Retinal pigment epithelial cell (primary cell): Measurements from ENCODE around the gene KRI1.

ENCODE experiments used
- DNase-seq: peaks from one replicate; pipeline ENCODE4 v3.0.0-alpha.2; 2010; ENCODE audit warnings: low read depth
- H3K4me3 ChIP-seq: 2 replicates; pipeline ENCODE4 v1.5.1; 2011; ENCODE audit warnings: mild to moderate bottlenecking, low read length, control low read depth, moderate library complexity
- TF ChIP-seq, protein P1 (sequence below): conservative IDR thresholded peaks from 2 replicates; pipeline ENCODE4 v1.5.1; 2011; ENCODE audit warnings: low read depth, low read length, control low read depth, inconsistent platforms

Gene KRI1

DNA sequence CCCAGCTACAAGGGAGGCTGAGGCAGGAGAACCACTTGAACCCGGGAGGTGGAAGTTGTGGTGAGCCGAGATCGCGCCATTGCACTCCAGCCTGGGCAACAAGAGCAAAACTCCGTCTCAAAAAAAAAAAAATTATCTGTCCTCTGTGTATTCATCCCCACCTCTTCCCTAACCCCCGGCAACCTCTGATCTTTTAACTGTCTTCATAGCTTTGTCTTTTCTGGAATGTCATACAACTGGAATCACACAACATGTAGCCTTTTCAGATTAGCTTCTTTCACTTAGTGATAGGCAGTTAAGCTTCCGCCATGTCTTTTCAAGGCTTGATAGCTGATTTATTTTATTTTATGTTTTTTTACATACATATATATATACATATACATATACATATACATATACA lies 40.2 kb downstream of the KRI1 start:
- H3K4me3 ChIP-seq, result no peak overlapping the region
- TF ChIP-seq, protein P1, sequence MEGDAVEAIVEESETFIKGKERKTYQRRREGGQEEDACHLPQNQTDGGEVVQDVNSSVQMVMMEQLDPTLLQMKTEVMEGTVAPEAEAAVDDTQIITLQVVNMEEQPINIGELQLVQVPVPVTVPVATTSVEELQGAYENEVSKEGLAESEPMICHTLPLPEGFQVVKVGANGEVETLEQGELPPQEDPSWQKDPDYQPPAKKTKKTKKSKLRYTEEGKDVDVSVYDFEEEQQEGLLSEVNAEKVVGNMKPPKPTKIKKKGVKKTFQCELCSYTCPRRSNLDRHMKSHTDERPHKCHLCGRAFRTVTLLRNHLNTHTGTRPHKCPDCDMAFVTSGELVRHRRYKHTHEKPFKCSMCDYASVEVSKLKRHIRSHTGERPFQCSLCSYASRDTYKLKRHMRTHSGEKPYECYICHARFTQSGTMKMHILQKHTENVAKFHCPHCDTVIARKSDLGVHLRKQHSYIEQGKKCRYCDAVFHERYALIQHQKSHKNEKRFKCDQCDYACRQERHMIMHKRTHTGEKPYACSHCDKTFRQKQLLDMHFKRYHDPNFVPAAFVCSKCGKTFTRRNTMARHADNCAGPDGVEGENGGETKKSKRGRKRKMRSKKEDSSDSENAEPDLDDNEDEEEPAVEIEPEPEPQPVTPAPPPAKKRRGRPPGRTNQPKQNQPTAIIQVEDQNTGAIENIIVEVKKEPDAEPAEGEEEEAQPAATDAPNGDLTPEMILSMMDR, result no peak
- no peak for DNase-seq

DNA sequence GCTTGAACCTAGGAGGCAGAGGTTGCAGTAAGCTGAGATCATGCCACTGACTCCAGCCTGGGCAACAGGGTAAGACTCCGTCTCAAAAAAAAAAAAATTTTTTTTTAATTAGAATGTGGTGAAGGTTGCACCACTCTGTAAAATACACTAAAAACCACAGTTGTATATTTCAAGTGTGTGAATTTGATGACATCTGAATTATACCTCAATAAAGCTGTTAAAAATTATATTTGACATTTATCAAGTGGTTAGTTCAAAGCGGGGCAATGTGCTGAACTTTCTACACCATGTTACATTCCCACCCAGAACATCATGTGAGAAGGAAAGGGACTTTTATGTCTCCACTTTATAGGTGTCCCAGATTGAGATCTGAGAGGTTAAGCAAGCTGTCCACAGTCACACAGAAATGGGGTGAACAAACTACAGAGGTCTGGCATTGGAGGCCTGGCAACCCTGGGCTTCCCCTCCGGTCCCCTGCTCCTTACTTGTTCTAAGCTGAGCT lies 42.6 kb downstream of the KRI1 start:
- TF ChIP-seq, protein P1, result no peak
- DNase-seq, result no peak
- H3K4me3 ChIP-seq, result no peak overlapping the region

DNA sequence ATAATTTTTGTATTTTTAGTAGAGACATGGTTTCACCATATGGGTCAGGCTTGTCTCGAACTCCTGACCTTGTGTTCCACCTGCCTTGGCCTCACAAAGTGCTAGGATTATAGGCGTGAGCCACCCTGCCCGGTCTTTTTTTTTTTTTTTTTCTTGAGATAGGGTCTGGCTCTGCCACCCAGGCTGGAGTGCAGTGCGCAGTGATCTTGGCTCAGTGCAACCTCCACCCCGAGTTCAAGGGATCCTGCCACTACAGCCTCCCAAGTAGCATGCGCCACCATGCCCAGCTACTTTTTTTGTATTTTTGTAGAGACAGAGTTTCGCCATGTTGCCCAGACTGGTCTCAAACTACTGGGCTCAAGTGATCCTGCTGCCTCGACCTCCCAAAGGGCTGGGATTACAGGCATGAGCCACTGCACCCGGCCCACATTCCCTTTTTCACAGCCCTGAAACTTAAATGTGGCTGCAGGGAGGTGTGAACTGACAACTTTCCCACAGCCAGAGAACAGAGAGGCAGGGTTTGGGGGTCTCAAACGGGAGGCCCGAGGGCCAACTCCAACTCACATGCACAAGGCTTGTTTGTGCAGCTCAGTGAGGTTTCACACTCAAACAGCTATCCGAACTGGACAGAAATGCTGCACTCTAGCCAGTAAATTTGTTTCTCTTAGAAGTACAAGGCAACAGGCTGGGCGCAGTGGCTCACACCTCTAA lies 44.2 kb downstream of the KRI1 start:
- no peak overlapping the region for H3K4me3 ChIP-seq
- TF ChIP-seq, protein P1, result no peak
- DNase-seq, result no peak

DNA sequence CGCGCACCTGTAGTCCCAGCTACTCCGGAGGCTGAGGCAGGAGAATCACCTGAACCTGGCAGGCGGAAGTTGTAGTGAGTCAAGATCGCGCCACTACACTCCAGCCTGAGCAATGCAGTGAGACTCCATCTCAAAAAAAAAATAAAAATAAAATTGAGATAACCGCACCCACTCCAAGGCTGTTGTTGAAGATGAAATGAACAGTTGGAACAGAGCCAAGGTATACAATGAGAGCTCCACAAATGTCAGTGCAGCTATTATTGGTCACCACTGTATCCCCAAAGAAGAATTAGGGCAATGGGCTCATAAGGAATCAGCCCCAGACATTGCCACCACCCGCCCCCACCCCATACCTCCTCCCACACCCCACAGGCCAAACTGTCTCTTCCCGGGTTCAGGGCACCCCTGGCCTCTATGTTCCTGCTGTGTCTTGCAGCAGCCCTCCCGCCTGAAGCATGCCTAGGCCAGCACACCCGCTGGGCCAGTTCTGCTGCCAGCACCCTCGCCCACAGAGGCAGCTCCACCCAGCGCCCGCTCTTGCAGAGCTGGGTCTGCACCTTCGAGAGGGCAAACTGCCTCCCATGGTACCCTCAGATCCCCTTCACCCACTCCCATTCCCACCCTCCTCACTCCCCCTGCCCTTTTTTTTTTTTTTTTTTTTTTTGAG lies 45.0 kb downstream of the KRI1 start:
- TF ChIP-seq, protein P1, result no peak
- DNase-seq, result no peak
- H3K4me3 ChIP-seq, result no peak overlapping the region

DNA sequence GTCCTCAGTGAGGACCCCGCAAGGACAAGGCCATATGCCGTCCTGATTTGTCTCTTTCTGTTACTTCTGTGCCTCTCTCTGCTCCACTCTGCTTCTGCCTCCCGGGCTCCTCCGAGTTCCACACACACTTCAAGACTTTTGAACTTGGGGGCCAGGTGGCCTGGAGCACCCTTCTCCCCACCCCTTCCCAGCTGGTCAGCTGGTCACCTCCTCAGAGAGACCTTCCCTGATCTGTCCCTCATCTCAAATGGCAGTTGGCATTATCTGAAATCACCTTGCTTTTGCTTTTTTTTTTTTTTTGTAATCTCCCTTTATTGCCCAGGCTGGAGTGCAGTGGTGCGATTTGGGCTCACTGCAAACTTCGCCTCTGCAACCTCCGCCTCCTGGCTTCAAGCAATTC lies 46.4 kb downstream of the KRI1 start:
- H3K4me3 ChIP-seq, result no peak overlapping the region
- TF ChIP-seq, protein P1, result no peak
- DNase-seq, result no peak

DNA sequence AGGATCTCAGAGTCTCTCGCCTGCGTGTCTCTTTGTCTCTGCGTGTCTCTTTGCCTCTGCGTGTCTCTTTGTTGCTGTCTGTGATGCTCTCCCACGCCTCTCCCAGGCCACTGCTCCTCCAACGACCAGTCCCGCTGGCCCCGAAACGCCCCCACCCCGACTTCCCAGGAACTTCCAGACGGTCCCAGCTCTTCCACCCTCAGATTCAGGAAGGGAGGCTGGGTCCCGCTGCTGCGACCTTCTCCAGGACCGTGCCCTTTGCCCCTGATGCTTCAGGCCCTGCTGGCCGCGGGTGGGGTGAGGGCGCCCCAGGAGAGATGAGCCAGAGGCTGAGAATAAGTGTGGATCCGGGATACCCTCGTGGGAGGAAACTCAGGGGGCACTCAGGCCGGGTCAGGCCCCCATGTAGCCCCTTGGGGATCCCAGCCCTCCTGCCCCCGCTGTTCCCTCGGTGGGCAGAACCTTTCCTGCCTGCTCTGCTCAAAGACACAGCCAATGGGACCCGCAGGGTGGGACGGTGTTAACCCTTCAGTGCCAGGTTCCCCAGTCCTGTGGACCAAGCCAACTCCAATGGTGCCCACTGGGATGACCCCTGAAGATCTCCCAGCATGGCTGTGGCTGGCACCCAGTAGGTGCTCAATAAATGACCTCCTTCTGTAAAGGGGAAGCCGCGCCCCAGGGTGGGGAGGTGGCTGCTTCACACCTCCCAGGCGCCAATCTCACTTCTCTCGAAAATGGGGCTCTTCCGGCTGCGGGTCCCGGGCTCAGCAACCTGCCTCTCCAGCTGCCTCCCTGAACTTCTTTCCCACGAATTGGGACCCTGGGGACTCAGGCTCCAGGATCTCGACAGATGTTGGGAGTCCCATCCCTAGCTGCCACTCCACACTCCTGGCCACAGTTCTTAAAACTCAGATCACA lies 47.1 kb downstream of the KRI1 start:
- no peak overlapping the region for H3K4me3 ChIP-seq
- TF ChIP-seq, protein P1, result no peak
- no peak for DNase-seq
